Measurements from ENCODE around the gene KPNB1. TPM values are rescaled to one million over a fixed set of nuclear protein-coding genes. Genes with fewer than 3 reads are reported as not detected.

KPNB1 gene
- total RNA-seq, 1 donor: 161 TPM

DNA sequence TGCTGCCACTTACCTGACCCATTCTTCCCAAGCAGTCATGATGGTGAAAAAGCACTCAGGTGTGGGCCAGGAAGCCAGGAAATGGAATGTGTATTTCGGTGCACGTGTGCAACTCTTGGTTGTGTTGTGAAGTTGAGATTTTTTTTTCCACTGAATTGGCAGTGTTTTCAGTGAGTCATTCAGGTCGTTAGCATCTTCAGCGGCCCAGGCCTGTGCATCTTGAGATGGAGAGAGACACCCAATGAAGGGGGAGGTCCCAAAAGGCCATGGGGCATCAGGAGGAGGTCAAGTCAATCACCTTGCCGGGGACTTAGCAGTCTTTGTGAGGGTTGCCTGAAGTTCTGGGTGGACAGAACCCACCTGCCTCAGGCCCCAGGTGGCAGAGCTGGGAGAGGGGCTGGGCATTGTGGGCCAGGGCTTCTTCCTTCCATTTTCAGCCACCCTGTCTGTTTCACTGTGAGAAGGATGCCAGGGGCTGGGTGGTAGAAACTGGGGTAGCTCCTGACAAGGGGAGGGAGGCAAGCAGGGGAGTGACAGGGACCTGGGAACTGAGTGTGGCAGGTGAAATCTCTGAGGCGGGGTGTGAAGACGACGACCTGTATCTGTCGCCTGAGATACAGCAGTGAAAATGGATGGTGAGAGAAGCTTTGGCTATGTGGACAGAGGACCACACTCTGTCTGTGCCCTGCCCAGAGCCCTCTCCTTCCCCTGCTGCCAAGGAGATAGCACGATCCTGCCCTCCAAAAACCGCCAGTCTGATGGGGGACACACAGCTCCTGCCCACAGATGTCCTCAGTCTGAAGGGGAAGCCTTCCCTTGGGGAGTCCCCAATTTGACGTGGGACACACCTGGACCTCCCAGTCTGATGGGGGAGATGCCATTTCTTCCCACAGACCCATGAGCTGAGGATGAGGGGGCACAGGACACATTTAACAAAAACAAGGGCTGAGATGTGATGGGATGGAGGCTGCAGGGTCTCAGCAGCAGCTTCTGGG, 56.1 kb downstream of the KPNB1 start:
- Histone ChIP-seq H3K4me1 (ENCODE audit: insufficient read depth, low read length) (peaks cover 65% of the 10 kb centered on the region), H3K27me3 (ENCODE audit: insufficient read depth, low read length) (no peaks in the 10 kb centered on the region), H3K9me3 (ENCODE audit: low read depth, low read length) (no peaks in the 10 kb centered on the region), H3K4me3 (ENCODE audit: low read length) (no peak overlapping the region)

DNA sequence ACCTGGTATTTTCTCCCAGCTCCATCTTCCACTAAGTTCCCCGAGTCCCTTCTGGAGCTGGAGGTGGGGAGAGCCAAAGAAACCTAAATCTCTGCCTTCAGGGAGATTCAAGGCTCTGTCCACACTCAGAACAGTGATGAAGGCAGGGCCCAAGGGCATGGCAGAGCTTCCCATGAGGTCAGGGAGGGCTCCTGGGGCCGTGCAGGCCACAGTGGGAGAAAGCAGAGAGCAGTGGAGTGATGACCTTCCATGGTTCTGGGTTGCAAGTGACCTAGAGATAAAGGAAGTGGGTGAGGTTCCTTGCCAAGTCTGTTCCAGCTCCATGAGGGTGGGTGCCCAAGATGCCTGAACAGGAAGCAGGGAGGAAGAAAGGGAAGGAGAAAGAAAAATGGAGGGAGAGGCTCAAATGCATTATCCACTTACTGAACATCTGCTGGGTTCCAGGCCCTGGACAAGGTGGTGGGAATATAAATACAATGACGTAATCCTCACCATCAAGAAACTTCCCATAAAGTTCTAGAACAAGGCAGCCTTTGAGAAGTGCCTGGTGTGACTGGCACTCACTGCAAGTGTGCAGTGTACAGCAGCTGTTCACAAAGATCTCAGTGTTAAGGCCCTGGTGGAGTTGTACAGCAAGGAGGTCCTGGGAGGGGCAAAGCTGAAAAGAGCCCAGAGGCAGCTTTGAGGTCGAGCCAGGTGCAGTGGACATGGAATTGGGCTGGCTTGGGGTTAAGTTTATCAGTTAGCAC, 57.5 kb downstream of the KPNB1 start:
- Histone ChIP-seq H3K4me1 (ENCODE audit: insufficient read depth, low read length) (peaks cover 61% of the 10 kb centered on the region), H3K9me3 (ENCODE audit: low read depth, low read length) (no peaks in the 10 kb centered on the region), H3K4me3 (ENCODE audit: low read length) (no peak overlapping the region), H3K27me3 (ENCODE audit: insufficient read depth, low read length) (no peaks in the 10 kb centered on the region)

DNA sequence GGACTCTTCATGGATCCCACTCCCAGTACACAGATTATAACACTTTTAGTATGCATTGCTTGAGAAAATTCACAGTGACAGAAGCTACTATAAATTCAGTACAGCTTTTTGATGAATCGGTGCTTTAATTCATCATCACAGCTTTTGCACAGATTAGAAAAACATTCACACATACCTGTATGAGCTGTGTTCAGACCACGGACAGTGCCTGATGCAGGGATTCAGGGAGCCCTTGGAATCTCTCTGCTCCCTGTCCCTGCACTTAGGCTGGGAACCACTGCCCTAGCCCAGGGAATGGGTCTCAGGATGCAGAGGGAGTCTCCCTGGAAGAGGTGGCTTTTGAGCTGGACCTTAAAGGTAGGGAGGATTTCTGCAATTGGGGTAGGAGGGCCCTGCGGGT, 58.2 kb downstream of the KPNB1 start:
- Histone ChIP-seq H3K9me3 (ENCODE audit: low read depth, low read length) (no peaks in the 10 kb centered on the region), H3K4me3 (ENCODE audit: low read length) (no peak overlapping the region), H3K27me3 (ENCODE audit: insufficient read depth, low read length) (no peaks in the 10 kb centered on the region), H3K4me1 (ENCODE audit: insufficient read depth, low read length) (peaks cover 61% of the 10 kb centered on the region)

DNA sequence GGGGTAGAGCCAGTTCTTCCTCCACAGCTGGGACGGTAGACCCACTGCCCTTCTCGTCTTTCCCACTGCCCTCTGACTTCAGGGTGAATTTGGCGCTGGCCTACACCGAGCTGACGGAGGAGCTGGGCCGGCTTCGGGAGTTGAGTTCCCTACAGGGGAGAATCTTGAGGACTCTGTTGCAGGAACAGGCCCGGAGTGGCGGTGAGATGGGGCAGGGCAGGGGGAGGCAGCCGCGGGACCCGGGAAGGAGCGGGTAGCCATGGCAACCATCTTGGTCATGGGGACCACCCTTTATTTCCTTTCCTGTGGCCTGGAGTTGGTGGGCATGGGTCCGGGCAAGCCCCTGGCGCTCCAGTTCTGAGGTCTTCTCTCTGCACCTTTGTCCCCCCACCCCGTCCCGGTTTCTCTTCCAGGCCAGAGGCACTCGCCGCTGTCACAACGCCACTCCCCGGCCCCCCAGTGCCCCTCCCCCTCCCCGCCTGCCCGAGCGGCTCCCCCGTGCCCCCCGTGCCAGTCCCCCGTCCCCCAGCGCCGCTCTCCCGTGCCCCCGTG, 58.7 kb downstream of the KPNB1 start:
- Histone ChIP-seq H3K27me3 (ENCODE audit: insufficient read depth, low read length) (no peaks in the 10 kb centered on the region), H3K4me1 (ENCODE audit: insufficient read depth, low read length) (peaks cover 61% of the 10 kb centered on the region), H3K4me3 (ENCODE audit: low read length) (no peak overlapping the region), H3K9me3 (ENCODE audit: low read depth, low read length) (no peaks in the 10 kb centered on the region)

DNA sequence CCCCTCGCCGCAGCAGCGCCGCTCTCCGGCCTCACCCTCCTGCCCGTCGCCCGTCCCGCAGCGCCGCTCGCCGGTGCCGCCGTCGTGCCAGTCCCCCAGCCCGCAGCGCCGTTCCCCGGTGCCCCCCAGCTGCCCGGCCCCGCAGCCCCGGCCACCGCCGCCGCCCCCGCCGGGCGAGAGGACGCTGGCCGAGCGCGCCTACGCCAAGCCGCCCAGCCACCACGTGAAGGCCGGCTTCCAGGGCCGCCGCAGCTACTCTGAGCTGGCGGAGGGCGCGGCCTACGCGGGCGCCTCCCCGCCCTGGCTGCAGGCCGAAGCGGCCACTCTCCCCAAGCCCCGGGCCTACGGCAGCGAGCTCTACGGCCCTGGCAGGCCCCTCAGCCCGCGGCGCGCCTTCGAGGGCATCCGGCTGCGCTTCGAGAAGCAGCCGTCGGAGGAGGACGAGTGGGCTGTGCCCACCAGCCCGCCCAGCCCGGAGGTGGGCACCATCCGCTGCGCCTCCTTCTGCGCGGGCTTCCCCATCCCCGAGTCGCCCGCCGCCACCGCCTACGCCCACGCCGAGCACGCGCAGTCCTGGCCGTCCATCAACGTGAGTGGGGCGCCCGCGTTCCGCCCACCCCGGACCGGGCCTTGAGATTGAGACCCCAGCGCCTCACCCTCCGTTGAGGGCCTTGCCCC, 59.3 kb downstream of the KPNB1 start:
- Histone ChIP-seq H3K4me3 (ENCODE audit: low read length) (no peak overlapping the region), H3K27me3 (ENCODE audit: insufficient read depth, low read length) (no peaks in the 10 kb centered on the region), H3K9me3 (ENCODE audit: low read depth, low read length) (no peaks in the 10 kb centered on the region), H3K4me1 (ENCODE audit: insufficient read depth, low read length) (peaks cover 61% of the 10 kb centered on the region)

DNA sequence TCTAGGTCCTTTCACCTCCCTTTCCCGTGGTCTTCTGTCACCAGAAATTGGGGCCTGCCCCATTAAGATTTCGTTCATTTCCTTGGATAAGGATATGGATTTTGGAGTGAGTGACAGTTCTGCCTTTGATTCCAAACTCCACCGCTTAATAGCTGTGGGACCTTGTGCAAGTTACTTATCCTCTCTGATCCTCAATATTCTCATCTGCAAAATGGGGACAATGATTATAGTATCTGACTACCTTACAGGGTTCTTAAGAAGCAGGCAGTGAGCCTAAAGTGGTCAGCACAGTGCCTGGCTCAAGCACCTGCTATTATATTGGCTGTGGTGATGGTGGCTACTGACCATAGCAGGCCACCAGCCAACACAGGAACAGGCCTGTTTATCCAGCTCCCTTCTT, 59.9 kb downstream of the KPNB1 start:
- H3K27me3 ChIP-seq (ENCODE audit: insufficient read depth, low read length): no peaks in the 10 kb centered on the region
- no peaks in the 10 kb centered on the region for H3K9me3 ChIP-seq (ENCODE audit: low read depth, low read length)
- no peak overlapping the region for H3K4me3 ChIP-seq (ENCODE audit: low read length)
- H3K4me1 ChIP-seq (ENCODE audit: insufficient read depth, low read length): peaks cover 61% of the 10 kb centered on the region

DNA sequence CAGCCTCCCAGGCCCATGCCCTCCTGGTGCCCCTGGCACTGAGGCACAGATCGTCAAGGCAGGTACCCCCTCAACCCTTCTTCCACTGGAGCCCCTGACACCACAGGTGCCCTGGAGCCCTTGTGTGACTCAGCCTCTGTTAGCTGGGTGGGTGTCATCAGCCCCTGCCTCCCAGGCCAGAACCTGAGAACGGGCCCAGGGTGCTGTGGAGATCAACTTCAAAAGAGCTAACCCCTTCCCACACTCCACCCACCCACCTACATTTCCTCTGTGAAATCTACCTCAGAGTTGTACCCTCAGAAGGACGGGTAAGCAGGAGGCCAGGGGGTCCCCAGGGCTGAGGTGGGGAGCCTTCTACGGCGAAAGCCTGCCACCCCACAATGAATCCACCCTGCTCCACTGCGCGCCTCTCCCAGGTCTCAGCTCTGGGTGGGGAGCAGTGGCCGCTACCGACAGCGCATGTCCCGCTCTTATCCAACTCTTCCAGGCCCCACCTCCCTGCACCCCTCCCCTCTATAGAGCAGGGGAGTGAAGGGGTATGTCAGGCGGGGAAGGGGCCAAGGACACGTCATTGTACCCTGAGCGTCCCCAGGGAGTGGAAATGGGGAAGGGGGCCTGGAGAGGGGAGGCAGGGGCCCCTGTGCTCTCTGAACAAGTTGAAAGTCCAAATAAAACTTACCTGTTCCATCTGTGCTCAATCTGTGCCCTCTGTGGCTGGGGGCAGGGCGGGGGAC, 61.8 kb downstream of the KPNB1 start:
- Histone ChIP-seq H3K27me3 (ENCODE audit: insufficient read depth, low read length) (no peaks in the 10 kb centered on the region), H3K4me1 (ENCODE audit: insufficient read depth, low read length) (peaks cover 59% of the 10 kb centered on the region), H3K9me3 (ENCODE audit: low read depth, low read length) (no peaks in the 10 kb centered on the region), H3K4me3 (ENCODE audit: low read length) (no peak overlapping the region)

DNA sequence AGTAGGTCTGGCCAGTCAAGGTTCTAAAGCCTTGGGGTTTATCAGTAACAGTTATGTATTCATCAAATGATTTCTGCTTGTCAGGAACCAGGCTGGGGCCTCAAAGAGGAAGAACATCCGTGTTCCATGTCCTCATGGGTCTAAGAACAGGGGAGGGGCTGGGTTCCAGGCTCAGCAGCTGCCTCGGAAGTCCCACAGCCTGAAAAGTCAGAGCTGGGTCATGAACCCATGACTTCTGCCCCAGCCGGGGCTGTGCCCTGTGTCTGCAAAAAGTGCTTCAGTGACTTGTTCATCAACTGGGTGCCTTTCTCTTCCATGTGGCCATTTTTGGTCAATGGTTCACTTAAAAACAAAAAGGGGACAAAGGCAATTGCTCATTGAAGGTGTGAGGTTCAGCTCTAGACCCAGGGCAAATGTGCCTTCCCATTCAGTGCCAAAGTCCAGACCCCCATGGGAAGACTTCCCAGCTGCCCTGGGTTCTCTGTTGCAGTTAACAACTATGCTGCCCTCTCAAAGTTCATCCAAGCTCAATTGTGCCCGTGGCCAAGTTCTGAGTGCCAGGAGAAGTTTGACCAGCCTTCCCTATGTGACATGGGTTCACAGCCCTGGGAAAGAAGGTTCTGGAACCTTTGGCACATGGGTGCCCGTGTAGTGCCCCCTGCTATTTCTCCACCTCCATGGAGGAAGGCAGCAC, 62.8 kb downstream of the KPNB1 start:
- Histone ChIP-seq H3K4me3 (ENCODE audit: low read length) (no peak overlapping the region), H3K4me1 (ENCODE audit: insufficient read depth, low read length) (peaks cover 58% of the 10 kb centered on the region), H3K9me3 (ENCODE audit: low read depth, low read length) (no peaks in the 10 kb centered on the region), H3K27me3 (ENCODE audit: insufficient read depth, low read length) (no peaks in the 10 kb centered on the region)

DNA sequence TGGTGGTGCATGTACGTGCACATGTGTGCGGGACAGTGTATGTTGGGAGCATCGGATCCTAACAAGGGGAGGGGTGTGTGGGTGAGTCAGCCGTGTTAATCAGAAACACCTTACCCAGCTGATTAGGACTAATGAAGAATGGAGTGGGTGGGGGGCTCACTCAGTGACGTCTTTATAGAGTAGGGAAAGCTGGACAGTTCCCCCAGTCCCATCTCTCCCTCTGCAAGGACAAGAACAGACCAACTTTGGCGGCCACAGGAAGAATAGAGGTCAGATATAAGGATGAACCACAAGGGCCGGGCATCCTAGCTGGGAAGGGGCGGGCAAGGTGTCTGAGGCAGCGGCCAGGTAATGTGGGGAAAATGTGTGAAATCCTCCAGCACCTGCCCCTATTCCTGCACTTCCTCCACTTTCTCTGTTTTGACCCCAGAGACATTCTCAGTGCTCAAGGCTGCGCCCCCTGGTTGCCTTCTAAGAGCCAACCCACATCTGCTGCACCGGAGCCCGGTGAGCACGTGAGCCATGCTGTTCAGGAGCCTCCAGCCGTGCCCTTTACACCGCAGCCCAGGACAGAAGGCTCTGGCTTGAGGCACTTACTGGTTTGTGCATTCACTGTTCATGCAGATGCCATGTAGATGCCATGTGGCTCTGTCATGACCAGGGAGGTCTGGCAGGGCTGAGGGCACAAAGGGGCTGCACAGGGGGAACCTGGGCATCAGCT, 64.4 kb downstream of the KPNB1 start:
- H3K4me3 ChIP-seq (ENCODE audit: low read length): no peak overlapping the region
- H3K9me3 ChIP-seq (ENCODE audit: low read depth, low read length): no peaks in the 10 kb centered on the region
- H3K27me3 ChIP-seq (ENCODE audit: insufficient read depth, low read length): no peaks in the 10 kb centered on the region
- peaks cover 68% of the 10 kb centered on the region for H3K4me1 ChIP-seq (ENCODE audit: insufficient read depth, low read length)

DNA sequence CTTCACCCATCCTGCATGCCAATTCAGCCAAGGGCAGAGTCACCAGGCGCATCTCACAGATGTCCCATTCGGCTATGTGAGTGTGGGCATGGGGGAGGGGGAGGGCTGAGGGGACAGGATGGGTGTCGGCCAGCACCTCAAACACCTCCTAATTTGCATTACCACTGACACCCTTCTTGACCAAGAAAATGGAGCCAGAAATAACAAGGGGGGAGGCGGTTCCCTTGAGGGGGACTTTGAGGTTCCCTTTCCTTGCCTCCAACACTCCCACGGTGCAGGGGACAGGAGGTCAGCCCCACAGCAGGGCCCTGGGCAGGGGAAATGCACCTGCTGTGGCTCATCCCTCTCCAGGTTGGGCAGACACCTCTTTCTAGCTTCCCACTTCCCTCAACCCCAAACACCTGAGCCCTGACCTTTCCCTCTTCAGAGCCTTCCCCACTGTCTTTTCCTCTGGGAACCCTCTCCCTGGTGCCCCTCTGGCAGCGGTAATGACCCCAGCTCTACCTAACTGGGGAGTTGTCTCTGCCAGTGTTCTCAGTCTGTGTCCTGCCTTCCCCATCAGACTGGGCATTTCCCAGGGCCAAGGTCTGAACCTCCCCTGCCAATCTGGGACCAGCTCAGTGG, 65.2 kb downstream of the KPNB1 start:
- Histone ChIP-seq H3K4me3 (ENCODE audit: low read length) (no peak overlapping the region), H3K27me3 (ENCODE audit: insufficient read depth, low read length) (peaks cover 3% of the 10 kb centered on the region), H3K4me1 (ENCODE audit: insufficient read depth, low read length) (peaks cover 75% of the 10 kb centered on the region), H3K9me3 (ENCODE audit: low read depth, low read length) (no peaks in the 10 kb centered on the region)

DNA sequence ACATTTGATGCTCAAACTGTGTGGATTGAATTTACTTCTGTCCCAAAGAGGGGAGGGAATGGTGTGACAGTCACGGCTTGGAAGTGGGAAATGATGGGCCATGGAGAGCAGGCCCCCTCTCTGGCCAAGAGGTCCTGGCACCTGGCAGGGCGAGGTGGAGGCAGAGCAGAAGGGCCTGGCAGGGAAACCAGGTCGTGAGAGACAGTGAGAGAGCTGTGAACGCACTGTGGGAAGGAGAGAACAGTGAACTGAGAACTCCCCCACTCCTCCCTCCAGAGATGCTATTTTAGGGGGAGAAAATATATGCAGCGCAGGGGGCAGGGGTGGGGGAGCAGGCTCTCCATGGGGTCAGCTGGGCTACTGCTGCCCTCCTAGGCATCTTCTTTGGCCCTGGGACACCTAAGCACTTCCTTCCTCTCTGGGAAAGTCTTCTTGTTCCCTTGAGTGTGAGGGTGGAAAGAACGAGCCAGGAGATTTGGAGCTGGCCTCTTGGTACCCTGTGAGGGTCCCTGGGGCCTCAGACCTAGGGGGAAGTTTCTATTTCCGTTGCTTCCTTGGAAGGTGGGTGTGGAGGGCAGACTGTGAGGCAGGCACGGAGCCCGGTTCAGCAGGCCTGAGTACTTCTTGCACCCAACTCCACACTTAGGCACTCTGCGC, 66.1 kb downstream of the KPNB1 start:
- no peak overlapping the region for H3K4me3 ChIP-seq (ENCODE audit: low read length)
- peaks cover 84% of the 10 kb centered on the region for H3K4me1 ChIP-seq (ENCODE audit: insufficient read depth, low read length)
- H3K27me3 ChIP-seq (ENCODE audit: insufficient read depth, low read length): peaks cover 3% of the 10 kb centered on the region
- H3K9me3 ChIP-seq (ENCODE audit: low read depth, low read length): no peaks in the 10 kb centered on the region

DNA sequence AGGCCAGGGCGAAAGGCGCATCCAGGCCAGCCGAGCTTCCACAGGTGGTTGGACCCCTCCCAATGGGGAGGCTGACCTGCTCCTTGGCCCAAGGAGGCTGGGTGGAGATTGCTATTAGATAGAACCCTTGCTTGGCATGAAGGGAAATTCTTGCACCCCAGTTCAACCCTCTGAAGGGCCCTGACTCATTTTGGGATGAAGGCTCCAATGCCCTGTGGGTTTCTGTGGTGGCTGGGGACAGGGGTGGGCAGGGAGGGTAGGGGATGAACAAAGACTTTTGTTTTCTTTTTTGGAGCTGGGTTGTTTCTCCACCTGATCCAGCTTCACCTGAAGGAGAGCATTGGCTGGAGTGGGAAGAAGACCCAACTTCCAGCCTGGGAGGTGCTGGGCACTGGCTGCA, 66.7 kb downstream of the KPNB1 start:
- no peak overlapping the region for H3K4me3 ChIP-seq (ENCODE audit: low read length)
- no peaks in the 10 kb centered on the region for H3K9me3 ChIP-seq (ENCODE audit: low read depth, low read length)
- H3K4me1 ChIP-seq (ENCODE audit: insufficient read depth, low read length): peaks cover 90% of the 10 kb centered on the region
- H3K27me3 ChIP-seq (ENCODE audit: insufficient read depth, low read length): peaks cover 6% of the 10 kb centered on the region
